ENCODE results near the gene ATP2A3.

The ATP2A3 gene

GRCh38 chr17:3924512-3925350 lies 39.5 kb downstream of the ATP2A3 start:
- no peak overlapping the region for H3K9ac ChIP-seq
- H3K4me1 ChIP-seq: no peaks in the 10 kb centered on the region
- no peaks in the 10 kb centered on the region for H3K36me3 ChIP-seq (ENCODE audit: control insufficient read depth, insufficient read depth, low read length)
- H3K27me3 ChIP-seq (ENCODE audit: control insufficient read depth, insufficient read depth, low read length): no peaks in the 10 kb centered on the region
- no peaks in the 10 kb centered on the region for H3K79me2 ChIP-seq
- no peak overlapping the region for H3K27ac ChIP-seq
- TF ChIP-seq CTCF (IDR thresholded peaks at IDR 0.05): no peak
- H3K4me2 ChIP-seq (ENCODE audit: low read length): no peak overlapping the region
- no peaks in the 10 kb centered on the region for H3K9me3 ChIP-seq (ENCODE audit: control insufficient read depth, low read length)
- H3K4me3 ChIP-seq (ENCODE audit: low read depth, low read length): no peak overlapping the region
- H2AFZ ChIP-seq: no peak overlapping the region

- Histone ChIP-seq H3K4me3 (ENCODE audit: low read depth, low read length) (no peak overlapping the region), H3K4me1 (no peaks in the 10 kb centered on the region), H3K9me3 (ENCODE audit: control insufficient read depth, low read length) (no peaks in the 10 kb centered on the region), H3K79me2 (no peaks in the 10 kb centered on the region), H3K27me3 (ENCODE audit: control insufficient read depth, insufficient read depth, low read length) (no peaks in the 10 kb centered on the region), H3K4me2 (ENCODE audit: low read length) (no peak overlapping the region), H3K27ac (no peak overlapping the region), H3K9ac (no peak overlapping the region), H3K36me3 (ENCODE audit: control insufficient read depth, insufficient read depth, low read length) (no peaks in the 10 kb centered on the region), H2AFZ (no peak overlapping the region)
- TF ChIP-seq CTCF (IDR thresholded peaks at IDR 0.05): no peak
These were observed 40.6 kb downstream of the ATP2A3 start for GRCh38 chr17:3923466-3924190.

- TF ChIP-seq CTCF (IDR thresholded peaks at IDR 0.05): no peak
- H2AFZ ChIP-seq: no peak overlapping the region
These were observed 41.5 kb downstream of the ATP2A3 start for GRCh38 chr17:3922765-3923164.

GRCh38 chr17:3921502-3922319 lies 42.5 kb downstream of the ATP2A3 start:
- Histone ChIP-seq H3K4me3 (ENCODE audit: low read depth, low read length) (no peak overlapping the region), H3K27me3 (ENCODE audit: control insufficient read depth, insufficient read depth, low read length) (no peaks in the 10 kb centered on the region), H3K36me3 (ENCODE audit: control insufficient read depth, insufficient read depth, low read length) (no peaks in the 10 kb centered on the region), H3K4me1 (peaks cover 7% of the 10 kb centered on the region), H3K4me2 (ENCODE audit: low read length) (no peak overlapping the region), H3K9ac (no peak overlapping the region), H3K79me2 (no peaks in the 10 kb centered on the region), H3K9me3 (ENCODE audit: control insufficient read depth, low read length) (no peaks in the 10 kb centered on the region), H3K27ac (no peak overlapping the region), H2AFZ (no peak overlapping the region)
- TF ChIP-seq CTCF (IDR thresholded peaks at IDR 0.05): no peak

More at GRCh38 chr17:3922765-3923164, 41.5 kb downstream of the ATP2A3 start:
- no peak overlapping the region for H3K4me2 ChIP-seq (ENCODE audit: low read length)
- H3K36me3 ChIP-seq (ENCODE audit: control insufficient read depth, insufficient read depth, low read length): no peaks in the 10 kb centered on the region
- no peaks in the 10 kb centered on the region for H3K4me1 ChIP-seq
- no peak overlapping the region for H3K4me3 ChIP-seq (ENCODE audit: low read depth, low read length)
- no peaks in the 10 kb centered on the region for H3K79me2 ChIP-seq
- H3K9me3 ChIP-seq (ENCODE audit: control insufficient read depth, low read length): no peaks in the 10 kb centered on the region
- no peak overlapping the region for H3K27ac ChIP-seq
- H3K9ac ChIP-seq: no peak overlapping the region
- no peaks in the 10 kb centered on the region for H3K27me3 ChIP-seq (ENCODE audit: control insufficient read depth, insufficient read depth, low read length)

All from parathyroid adenoma (tissue), 2 donors.